HG03575 (cell line): ENCODE data around the gene HSF4.

Source experiments
- ATAC-seq: cut with Tn5 transposase; IDR thresholded peaks from one replicate; pipeline ENCODE4 v1.9.1; 2021; ENCODE audit not compliant: unreplicated experiment, insufficient number of reproducible peaks, low FRiP score; ENCODE audit errors: extremely low read depth

HSF4 gene

GRCh38 chr16:67181346-67181745 lies 16.8 kb downstream of the HSF4 start:
- no peak for ATAC-seq

GRCh38 chr16:67182288-67182687 lies 17.7 kb downstream of the HSF4 start:
- ATAC-seq, result no peak

- no peak for ATAC-seq
Measured at GRCh38 chr16:67183284-67183626, 18.7 kb downstream of the HSF4 start.

GRCh38 chr16:67183627-67184452 lies 19.3 kb downstream of the HSF4 start, which contains the start of gene MATCAP1:
MATCAP1 (minus strand) TSS chr16:67183963; CDS start chr16:67180610, 3,353 bp downstream.
- peak; percentile 71 for ATAC-seq

- no peak for ATAC-seq
Measured at GRCh38 chr16:67184453-67184994, 20.0 kb downstream of the HSF4 start.

- no peak for ATAC-seq
Measured at GRCh38 chr16:67184995-67185650, 20.6 kb downstream of the HSF4 start.

GRCh38 chr16:67185651-67186134 lies 21.1 kb downstream of the HSF4 start:
- ATAC-seq, result no peak

- no peak for ATAC-seq
Measured at GRCh38 chr16:67186550-67186950, 22.0 kb downstream of the HSF4 start.

GRCh38 chr16:67187175-67187890 lies 22.8 kb downstream of the HSF4 start:
- no peak for ATAC-seq

- ATAC-seq, result no peak
Measured at GRCh38 chr16:67188323-67188722, 23.8 kb downstream of the HSF4 start.

- ATAC-seq, result no peak
Measured at GRCh38 chr16:67188798-67189197, 24.3 kb downstream of the HSF4 start.

GRCh38 chr16:67190041-67190440 lies 25.5 kb downstream of the HSF4 start, which contains the start of gene EXOC3L1:
EXOC3L1 (minus strand) TSS chr16:67190136; CDS start chr16:67189676, 460 bp downstream.
- no peak for ATAC-seq

- ATAC-seq, result no peak
Measured at GRCh38 chr16:67190448-67191399, 26.2 kb downstream of the HSF4 start.

- ATAC-seq, result no peak
Measured at GRCh38 chr16:67191411-67191994, 27.0 kb downstream of the HSF4 start.

- ATAC-seq, result no peak
Measured at GRCh38 chr16:67191995-67192681, 27.6 kb downstream of the HSF4 start, which contains the start of gene E2F4. E2F4 (plus strand) TSS chr16:67192155; CDS start chr16:67192228, 73 bp downstream.

- no peak for ATAC-seq
Measured at GRCh38 chr16:67192781-67193361, 28.3 kb downstream of the HSF4 start.

- ATAC-seq, result no peak
Measured at GRCh38 chr16:67193536-67193935, 29.0 kb downstream of the HSF4 start.
